CD4-positive, alpha-beta T cell treated with Interleukin-17A for 1 hour (primary cell): ENCODE measurements around the gene C16orf90.
A peak's percentile ranks its signal among the peaks of the same experiment; 100 is the strongest.
"Not testable (repeated sequence)": the region's sequence is repeated elsewhere in the genome, so short reads cannot be mapped to it uniquely, and the experiment has no call there.

Experiments used
- DNase-seq: peaks from one replicate; pipeline ENCODE4 v3.0.0-alpha.2; 2020

C16orf90 gene

GRCh38 chr16:3482659-3483241 is 12.5 kb downstream of the C16orf90 start:
- no peak for DNase-seq

GRCh38 chr16:3481696-3482658 is 13.3 kb downstream of the C16orf90 start:
- DNase-seq, result no peak

- no peak for DNase-seq
These were observed 14.2 kb downstream of the C16orf90 start for GRCh38 chr16:3480901-3481695.

- DNase-seq, result no peak
These were observed 15.6 kb downstream of the C16orf90 start for GRCh38 chr16:3479654-3480216.

GRCh38 chr16:3478242-3478925 is 16.9 kb downstream of the C16orf90 start:
- no peak for DNase-seq

- no peak for DNase-seq
These were observed 18.9 kb downstream of the C16orf90 start for GRCh38 chr16:3476409-3476808.

- no peak for DNase-seq
These were observed 19.5 kb downstream of the C16orf90 start for GRCh38 chr16:3475604-3476375.

- DNase-seq, result not testable (repeated sequence)
These were observed 20.4 kb downstream of the C16orf90 start for GRCh38 chr16:3474870-3475269.

GRCh38 chr16:3474136-3474779 is 21.0 kb downstream of the C16orf90 start:
- DNase-seq, result no peak

- not testable (repeated sequence) for DNase-seq
These were observed 21.7 kb downstream of the C16orf90 start for GRCh38 chr16:3473596-3473943.

- DNase-seq, result no peak
These were observed 22.3 kb downstream of the C16orf90 start for GRCh38 chr16:3472878-3473595.

GRCh38 chr16:3471518-3472176 is 23.6 kb downstream of the C16orf90 start:
- no peak for DNase-seq

GRCh38 chr16:3470723-3471122 is 24.6 kb downstream of the C16orf90 start:
- no peak for DNase-seq

- DNase-seq, result no peak
These were observed 25.6 kb downstream of the C16orf90 start for GRCh38 chr16:3469736-3470135.

GRCh38 chr16:3468501-3468900 is 26.8 kb downstream of the C16orf90 start:
- DNase-seq, result no peak

GRCh38 chr16:3467921-3468320 is 27.4 kb downstream of the C16orf90 start:
- peak; percentile 5 for DNase-seq

GRCh38 chr16:3467182-3467581 is 28.1 kb downstream of the C16orf90 start:
- no peak for DNase-seq

- no peak for DNase-seq
These were observed 29.2 kb downstream of the C16orf90 start for GRCh38 chr16:3465911-3466584.

GRCh38 chr16:3465301-3465700 is 30.0 kb downstream of the C16orf90 start:
- no peak for DNase-seq
